Measurements from ENCODE around the gene GIPC2.

DNA sequence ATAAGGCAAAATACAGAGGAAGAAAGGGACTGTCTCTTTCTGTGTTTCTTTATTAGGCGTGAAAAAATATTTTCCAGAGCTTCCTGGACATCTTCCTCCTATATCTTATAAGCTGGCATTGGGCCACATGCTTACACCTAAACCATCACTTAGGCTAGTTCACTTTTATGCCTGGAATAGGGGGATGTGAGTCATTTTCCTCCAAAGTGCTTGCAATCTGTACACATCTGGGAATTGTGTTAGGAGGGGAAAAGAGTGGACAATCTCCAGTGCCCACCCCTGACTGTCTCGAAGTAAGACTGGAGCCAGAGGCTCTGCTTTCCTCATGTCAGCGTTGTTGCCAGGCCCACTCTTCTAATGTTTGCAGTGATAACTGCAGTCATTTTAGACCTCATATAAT, 29.9 kb downstream of the GIPC2 start:
- TF ChIP-seq, protein P1, sequence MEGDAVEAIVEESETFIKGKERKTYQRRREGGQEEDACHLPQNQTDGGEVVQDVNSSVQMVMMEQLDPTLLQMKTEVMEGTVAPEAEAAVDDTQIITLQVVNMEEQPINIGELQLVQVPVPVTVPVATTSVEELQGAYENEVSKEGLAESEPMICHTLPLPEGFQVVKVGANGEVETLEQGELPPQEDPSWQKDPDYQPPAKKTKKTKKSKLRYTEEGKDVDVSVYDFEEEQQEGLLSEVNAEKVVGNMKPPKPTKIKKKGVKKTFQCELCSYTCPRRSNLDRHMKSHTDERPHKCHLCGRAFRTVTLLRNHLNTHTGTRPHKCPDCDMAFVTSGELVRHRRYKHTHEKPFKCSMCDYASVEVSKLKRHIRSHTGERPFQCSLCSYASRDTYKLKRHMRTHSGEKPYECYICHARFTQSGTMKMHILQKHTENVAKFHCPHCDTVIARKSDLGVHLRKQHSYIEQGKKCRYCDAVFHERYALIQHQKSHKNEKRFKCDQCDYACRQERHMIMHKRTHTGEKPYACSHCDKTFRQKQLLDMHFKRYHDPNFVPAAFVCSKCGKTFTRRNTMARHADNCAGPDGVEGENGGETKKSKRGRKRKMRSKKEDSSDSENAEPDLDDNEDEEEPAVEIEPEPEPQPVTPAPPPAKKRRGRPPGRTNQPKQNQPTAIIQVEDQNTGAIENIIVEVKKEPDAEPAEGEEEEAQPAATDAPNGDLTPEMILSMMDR (IDR thresholded peaks at IDR 0.05) = no peak
- no peak for TF ChIP-seq POLR2A (IDR thresholded peaks at IDR 0.05)
